Measurements from ENCODE around the gene NEU4.
A peak's percentile ranks its signal among the peaks of the same experiment; 100 is the strongest.
"Not testable (repeated sequence)": the region's sequence is repeated elsewhere in the genome, so short reads cannot be mapped to it uniquely, and the experiment has no call there.

The NEU4 gene

DNA sequence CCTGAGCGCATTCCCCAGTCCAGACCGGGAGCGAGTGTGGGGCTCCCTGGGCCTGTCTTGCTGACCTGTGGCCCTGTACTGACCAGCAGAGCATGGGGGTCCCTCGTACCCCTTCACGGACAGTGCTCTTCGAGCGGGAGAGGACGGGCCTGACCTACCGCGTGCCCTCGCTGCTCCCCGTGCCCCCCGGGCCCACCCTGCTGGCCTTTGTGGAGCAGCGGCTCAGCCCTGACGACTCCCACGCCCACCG lies 5.3 kb downstream of the NEU4 start:
- H3K27ac ChIP-seq: peak overlapping the region; percentile 42; the same call in 1 of the 2 replicates
- no peaks in the 10 kb centered on the region for H3K36me3 ChIP-seq (ENCODE audit: insufficient read depth, low read length)
- TF ChIP-seq FOXP2 (optimal IDR thresholded peaks at IDR 0.05; ENCODE audit: control extremely low read depth, extremely low read length, insufficient read depth) (no peak), EZH2 (IDR thresholded peaks at IDR 0.05) (no peak), POLR2AphosphoS5 (IDR thresholded peaks at IDR 0.05; ENCODE audit: borderline replicate concordance, low read depth, low read length) (no peak)
- H3K4me3 ChIP-seq: no peak overlapping the region
- H3K9ac ChIP-seq (ENCODE audit: insufficient read length): no peak overlapping the region
- DNase-seq (ENCODE audit: low read depth, low spot score): no peak
- no peaks in the 10 kb centered on the region for H3K9me3 ChIP-seq (ENCODE audit: low read depth, low read length)

DNA sequence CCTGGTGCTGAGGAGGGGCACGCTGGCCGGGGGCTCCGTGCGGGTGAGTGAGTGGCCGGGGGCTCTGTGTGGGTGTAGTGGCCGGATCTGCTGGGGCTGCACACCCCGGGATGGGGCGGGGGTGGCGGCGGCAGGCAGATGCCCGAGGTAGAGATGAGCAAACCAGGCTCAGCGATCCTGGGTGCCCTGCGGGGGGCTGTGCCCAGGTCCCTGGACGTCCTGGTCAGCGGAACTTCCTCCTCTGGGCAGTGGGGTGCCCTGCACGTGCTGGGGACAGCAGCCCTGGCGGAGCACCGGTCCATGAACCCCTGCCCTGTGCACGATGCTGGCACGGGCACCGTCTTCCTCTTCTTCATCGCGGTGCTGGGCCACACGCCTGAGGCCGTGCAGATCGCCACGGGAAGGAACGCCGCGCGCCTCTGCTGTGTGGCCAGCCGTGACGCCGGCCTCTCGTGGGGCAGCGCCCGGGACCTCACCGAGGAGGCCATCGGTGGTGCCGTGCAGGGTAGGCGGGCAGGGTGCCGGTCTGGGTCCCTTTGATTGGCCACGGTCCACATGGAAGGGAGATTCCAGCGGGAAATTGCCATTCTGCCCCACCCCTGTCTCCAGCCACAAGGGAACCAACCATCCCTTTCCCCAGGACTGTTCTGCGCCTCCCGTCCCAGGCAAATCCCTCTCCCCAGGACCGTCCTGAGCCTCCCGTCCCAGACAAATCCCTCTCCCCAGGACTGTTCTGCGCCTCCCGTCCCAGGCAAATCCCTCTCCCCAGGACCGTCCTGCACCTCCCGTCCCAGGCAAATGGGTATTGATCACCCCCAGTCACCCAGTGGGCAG lies 5.9 kb downstream of the NEU4 start:
- H3K4me3 ChIP-seq: no peak overlapping the region
- H3K9me3 ChIP-seq (ENCODE audit: low read depth, low read length): no peaks in the 10 kb centered on the region
- no peak for DNase-seq (ENCODE audit: low read depth, low spot score)
- H3K36me3 ChIP-seq (ENCODE audit: insufficient read depth, low read length): no peaks in the 10 kb centered on the region
- H3K27ac ChIP-seq: no peak overlapping the region; the same call in 1 of the 2 replicates
- TF ChIP-seq POLR2AphosphoS5 (IDR thresholded peaks at IDR 0.05; ENCODE audit: borderline replicate concordance, low read depth, low read length): no peak
- H3K9ac ChIP-seq (ENCODE audit: insufficient read length): no peak overlapping the region

DNA sequence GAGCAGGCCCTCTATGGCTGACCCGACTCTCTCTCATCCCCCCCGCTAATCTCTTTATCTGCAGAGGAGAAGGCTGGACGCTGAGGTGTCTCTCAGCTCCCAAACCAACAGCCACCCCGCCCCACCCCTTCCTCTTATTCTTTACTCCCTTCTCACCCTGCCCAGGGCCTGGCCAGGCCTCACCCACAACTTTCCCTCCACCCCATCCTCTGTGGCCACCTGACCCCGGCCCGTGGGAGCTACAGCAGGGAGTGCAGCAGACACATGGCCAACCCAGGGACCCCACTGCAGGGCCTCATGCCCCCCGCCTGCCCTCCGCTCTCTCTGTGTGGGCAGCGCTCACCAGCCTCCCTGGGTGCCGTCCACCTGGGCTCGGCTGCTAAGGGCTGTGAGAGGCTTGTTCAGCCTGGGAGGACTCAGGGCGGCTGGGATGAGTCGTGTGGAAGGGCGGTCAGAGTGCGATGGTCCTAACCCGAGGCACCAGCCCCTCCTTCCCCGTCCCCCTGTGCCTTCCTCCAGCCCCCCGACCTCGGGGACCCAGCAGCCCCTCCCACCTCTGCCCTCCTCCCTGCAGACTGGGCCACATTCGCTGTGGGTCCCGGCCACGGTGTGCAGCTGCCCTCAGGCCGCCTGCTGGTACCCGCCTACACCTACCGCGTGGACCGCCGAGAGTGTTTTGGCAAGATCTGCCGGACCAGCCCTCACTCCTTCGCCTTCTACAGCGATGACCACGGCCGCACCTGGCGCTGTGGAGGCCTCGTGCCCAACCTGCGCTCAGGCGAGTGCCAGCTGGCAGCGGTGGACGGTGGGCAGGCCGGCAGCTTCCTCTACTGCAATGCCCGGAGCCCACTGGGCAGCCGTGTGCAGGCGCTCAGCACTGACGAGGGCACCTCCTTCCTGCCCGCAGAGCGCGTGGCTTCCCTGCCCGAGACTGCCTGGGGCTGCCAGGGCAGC lies 6.8 kb downstream of the NEU4 start:
- Histone ChIP-seq H3K9ac (ENCODE audit: insufficient read length) (no peak overlapping the region), H3K27ac (no peak overlapping the region)

DNA sequence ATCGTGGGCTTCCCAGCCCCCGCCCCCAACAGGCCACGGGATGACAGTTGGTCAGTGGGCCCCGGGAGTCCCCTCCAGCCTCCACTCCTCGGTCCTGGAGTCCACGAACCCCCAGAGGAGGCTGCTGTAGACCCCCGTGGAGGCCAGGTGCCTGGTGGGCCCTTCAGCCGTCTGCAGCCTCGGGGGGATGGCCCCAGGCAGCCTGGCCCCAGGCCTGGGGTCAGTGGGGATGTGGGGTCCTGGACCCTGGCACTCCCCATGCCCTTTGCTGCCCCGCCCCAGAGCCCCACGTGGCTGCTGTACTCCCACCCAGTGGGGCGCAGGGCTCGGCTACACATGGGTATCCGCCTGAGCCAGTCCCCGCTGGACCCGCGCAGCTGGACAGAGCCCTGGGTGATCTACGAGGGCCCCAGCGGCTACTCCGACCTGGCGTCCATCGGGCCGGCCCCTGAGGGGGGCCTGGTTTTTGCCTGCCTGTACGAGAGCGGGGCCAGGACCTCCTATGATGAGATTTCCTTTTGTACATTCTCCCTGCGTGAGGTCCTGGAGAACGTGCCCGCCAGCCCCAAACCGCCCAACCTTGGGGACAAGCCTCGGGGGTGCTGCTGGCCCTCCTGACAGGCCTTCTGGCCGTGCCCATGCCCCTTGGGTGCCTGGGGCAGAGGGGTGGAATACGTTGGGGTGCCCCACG lies 7.6 kb downstream of the NEU4 start:
- Histone ChIP-seq H3K27ac (peak overlapping the region; percentile 68), H3K4me3 (no peak overlapping the region), H3K36me3 (ENCODE audit: insufficient read depth, low read length) (no peaks in the 10 kb centered on the region), H3K9me3 (ENCODE audit: low read depth, low read length) (no peaks in the 10 kb centered on the region), H3K9ac (ENCODE audit: insufficient read length) (no peak overlapping the region)
- DNase-seq (ENCODE audit: low read depth, low spot score): no peak
- TF ChIP-seq POLR2AphosphoS5 (IDR thresholded peaks at IDR 0.05; ENCODE audit: borderline replicate concordance, low read depth, low read length) (no peak), EZH2 (IDR thresholded peaks at IDR 0.05) (no peak), FOXP2 (optimal IDR thresholded peaks at IDR 0.05; ENCODE audit: control extremely low read depth, extremely low read length, insufficient read depth) (no peak)

More for the DNA sequence above, 6.8 kb downstream of the NEU4 start:
- Histone ChIP-seq H3K4me3 (no peak overlapping the region), H3K9me3 (ENCODE audit: low read depth, low read length) (no peaks in the 10 kb centered on the region), H3K36me3 (ENCODE audit: insufficient read depth, low read length) (no peaks in the 10 kb centered on the region)
- TF ChIP-seq POLR2AphosphoS5 (IDR thresholded peaks at IDR 0.05; ENCODE audit: borderline replicate concordance, low read depth, low read length): no peak
- no peak for TF ChIP-seq FOXP2 (optimal IDR thresholded peaks at IDR 0.05; ENCODE audit: control extremely low read depth, extremely low read length, insufficient read depth)
- no peak for TF ChIP-seq EZH2 (IDR thresholded peaks at IDR 0.05)
- DNase-seq (ENCODE audit: low read depth, low spot score): no peak

DNA sequence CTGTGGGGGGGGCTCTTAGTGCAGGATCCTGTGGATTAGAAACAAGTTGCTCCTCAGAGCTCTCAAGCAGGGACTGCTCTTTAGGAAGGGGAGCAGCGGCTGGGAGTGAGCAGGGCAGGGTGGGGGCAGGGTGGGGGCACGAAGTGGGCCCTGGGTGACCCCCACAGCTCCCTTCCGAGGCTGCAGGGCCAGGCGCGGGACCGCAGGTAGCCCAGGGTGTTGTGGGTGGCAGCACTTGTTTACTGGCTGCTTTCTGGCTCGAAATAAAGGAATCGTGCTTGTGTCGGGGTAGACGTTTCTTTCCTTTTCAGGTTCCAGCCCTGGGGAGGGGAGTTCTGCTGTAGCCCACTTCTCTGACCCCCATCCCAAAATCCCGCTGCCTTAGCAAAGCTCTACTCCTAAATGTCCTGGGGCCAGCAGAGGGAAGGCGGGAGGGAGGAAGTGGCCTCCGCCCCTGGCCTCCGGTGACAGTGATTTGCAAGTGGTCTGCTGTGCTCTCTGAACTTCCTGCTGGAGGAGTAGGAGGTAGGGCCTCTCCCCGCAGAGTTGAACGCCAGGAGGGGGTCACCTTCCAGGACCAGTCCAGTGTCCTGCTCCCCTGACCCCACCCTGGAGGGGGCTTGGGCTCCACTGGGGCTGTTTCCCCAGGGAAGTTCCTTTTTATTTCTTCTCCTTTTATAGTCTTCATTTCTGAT lies 8.3 kb downstream of the NEU4 start:
- Histone ChIP-seq H3K27ac (peak overlapping the region; percentile 68), H3K9ac (ENCODE audit: insufficient read length) (peak overlapping the region; percentile 26), H3K36me3 (ENCODE audit: insufficient read depth, low read length) (no peaks in the 10 kb centered on the region), H3K9me3 (ENCODE audit: low read depth, low read length) (no peaks in the 10 kb centered on the region), H3K4me3 (no peak overlapping the region)
- TF ChIP-seq FOXP2 (optimal IDR thresholded peaks at IDR 0.05; ENCODE audit: control extremely low read depth, extremely low read length, insufficient read depth): no peak
- TF ChIP-seq EZH2 (IDR thresholded peaks at IDR 0.05): no peak
- no peak for TF ChIP-seq POLR2AphosphoS5 (IDR thresholded peaks at IDR 0.05; ENCODE audit: borderline replicate concordance, low read depth, low read length)
- no peak for DNase-seq (ENCODE audit: low read depth, low spot score)

DNA sequence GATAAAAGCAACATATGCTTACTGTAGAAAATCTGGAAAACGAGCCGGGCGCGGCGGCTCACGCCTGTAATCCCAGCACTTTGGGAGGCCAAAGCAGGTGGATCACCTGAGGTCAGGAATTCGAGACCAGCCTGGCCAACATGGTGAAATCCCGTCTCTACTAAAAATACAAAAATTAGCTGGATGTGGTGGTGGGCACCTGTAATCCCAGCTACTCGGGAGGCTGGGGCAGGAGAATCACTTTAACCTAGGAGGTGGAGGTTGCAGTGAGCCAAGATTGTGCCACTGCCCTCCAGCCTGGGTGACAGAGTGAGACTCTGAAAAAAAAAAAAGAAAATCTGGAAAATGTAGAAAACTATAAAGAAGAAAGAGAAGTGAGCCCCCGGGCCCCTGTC lies 8.8 kb downstream of the NEU4 start:
- not testable (repeated sequence) for DNase-seq (ENCODE audit: low read depth, low spot score); H3K36me3 ChIP-seq (ENCODE audit: insufficient read depth, low read length); H3K9ac ChIP-seq (ENCODE audit: insufficient read length); H3K4me3 ChIP-seq; H3K9me3 ChIP-seq (ENCODE audit: low read depth, low read length)
- peak overlapping the region; percentile 68; the same call in 1 of the 2 replicates for H3K27ac ChIP-seq

DNA sequence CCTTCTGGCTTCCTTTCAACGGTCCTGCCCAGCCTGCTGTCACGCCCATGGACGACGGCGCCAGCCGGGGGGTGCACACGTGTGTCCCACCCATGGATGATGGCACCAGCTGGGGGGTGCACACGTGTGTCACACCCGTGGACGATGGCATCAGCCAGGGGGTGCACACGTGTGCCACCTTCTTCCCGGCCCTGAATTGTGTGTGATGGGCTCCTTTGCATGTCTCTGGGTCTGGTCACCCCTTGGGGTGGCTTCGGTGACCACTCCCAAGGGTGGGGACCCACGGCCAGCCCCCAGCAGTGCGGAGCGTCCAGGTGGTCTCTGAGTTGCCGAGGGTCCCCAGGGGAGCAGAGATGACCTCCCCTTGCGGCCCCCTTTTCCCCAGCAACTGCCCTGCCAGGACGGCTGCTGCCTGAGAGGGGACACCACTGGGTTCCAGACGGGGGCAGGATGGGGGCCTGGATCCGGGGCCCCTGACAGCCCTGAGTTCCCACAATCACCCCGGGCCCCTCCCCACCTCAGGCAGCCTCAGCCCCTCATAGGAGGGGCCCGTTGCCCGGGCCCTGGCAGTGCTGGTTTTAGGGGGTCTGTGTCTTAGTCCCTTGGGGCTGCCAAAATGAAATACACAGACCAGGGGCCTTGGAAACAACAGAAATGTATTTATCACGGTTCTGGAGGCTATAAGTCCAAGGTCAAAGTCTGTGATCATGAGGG lies 9.4 kb downstream of the NEU4 start:
- no peaks in the 10 kb centered on the region for H3K9me3 ChIP-seq (ENCODE audit: low read depth, low read length)
- TF ChIP-seq EZH2 (IDR thresholded peaks at IDR 0.05) (no peak), FOXP2 (optimal IDR thresholded peaks at IDR 0.05; ENCODE audit: control extremely low read depth, extremely low read length, insufficient read depth) (no peak), POLR2AphosphoS5 (IDR thresholded peaks at IDR 0.05; ENCODE audit: borderline replicate concordance, low read depth, low read length) (no peak)
- no peak for DNase-seq (ENCODE audit: low read depth, low spot score)
- no peak overlapping the region for H3K27ac ChIP-seq
- no peak overlapping the region for H3K4me3 ChIP-seq
- no peaks in the 10 kb centered on the region for H3K36me3 ChIP-seq (ENCODE audit: insufficient read depth, low read length)
- no peak overlapping the region for H3K9ac ChIP-seq (ENCODE audit: insufficient read length)

Measured in SK-N-MC (cell line).